Activated CD4-positive, alpha-beta memory T cell treated with anti-CD3 and anti-CD28 coated beads, Interleukin-2, amount 10 ng/mL, durations not matched to agents 7 days and 5 days (primary cell): ENCODE results near the gene EMILIN1. TPM values are rescaled to one million over a fixed set of nuclear protein-coding genes. Genes with fewer than 3 reads are reported as not detected.

Experiments used
- CTCF ChIA-PET: fragments of 350-600 bp; sonication (Branson Sonifier 250); formaldehyde crosslinking; loops from one replicate; lab custom pipeline; 2021; ENCODE audit warnings: antibody characterized with exemption, inconsistent platforms; lab: Charles Lee
- POLR2A ChIA-PET: fragments of 350-600 bp; sonication (Branson Sonifier 250); formaldehyde crosslinking; loops from one replicate; lab custom pipeline; 2021; ENCODE audit warnings: antibody characterized with exemption; lab: Charles Lee
- DNase-seq: peaks from one replicate; pipeline ENCODE4 v3.0.0-alpha.2; 2020
- H3K27ac Mint-ChIP-seq: one replicate; pipeline ENCODE4 v1.8.0; 2021; ENCODE audit warnings: mild to moderate bottlenecking, mixed read lengths
- H3K27me3 Mint-ChIP-seq: one replicate; pipeline ENCODE4 v1.8.0; 2021; ENCODE audit warnings: mixed read lengths
- H3K36me3 Mint-ChIP-seq: one replicate; pipeline ENCODE4 v1.8.0; 2021; ENCODE audit warnings: low read depth, mixed read lengths
- H3K4me1 Mint-ChIP-seq: one replicate; pipeline ENCODE4 v1.8.0; 2021; ENCODE audit warnings: mixed read lengths
- H3K4me3 Mint-ChIP-seq: one replicate; pipeline ENCODE4 v1.8.0; 2021; ENCODE audit warnings: mild to moderate bottlenecking, mixed read lengths
- H3K9me3 Mint-ChIP-seq: one replicate; pipeline ENCODE4 v1.8.0; 2021; ENCODE audit warnings: mixed read lengths
- total RNA-seq, 2 experiments: library from RNA; stranded (reverse); gene quantifications; one replicate each; pipeline ENCODE4 v1.2.3, GENCODE V29; 2021

EMILIN1 gene
- total RNA-seq, 2 experiments from 2014 or later = 0.70 to 0.78 TPM

DNA sequence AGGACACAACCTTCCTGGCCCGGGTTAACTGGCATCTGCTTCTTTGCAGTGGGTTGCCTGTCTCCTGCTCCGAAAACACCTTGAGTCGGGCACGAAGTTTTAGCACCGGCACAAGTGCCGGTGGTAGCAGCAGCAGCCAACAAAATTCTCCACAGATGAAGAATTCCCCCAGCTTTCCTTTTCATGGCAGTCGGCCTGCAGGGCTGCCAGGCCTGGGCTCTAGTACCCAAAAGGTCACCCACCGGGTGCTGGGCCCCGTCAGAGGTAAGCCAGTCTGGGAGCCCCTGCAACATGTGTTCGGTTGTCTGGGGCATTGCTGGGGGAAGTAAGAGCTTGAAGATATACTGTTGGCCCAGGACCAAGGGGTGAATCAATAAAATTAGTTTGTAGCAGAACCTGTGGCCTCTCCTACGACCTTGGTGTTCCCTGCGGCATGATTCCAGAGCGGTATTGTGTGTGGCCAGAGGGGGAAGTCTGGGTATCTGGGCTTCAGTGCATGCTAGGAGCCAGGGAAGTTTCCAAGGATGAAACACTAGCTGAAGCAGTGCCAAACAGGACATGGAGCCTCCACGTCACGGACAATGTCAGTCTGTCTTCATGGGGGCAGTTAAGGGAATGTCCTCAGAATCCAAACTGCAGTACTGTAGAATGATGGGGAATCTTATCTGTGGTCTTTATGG is 19.1 kb upstream of the EMILIN1 start:
- H3K27me3 Mint-ChIP-seq = no peaks in the 10 kb centered on the region
- no peak overlapping the region for H3K27ac Mint-ChIP-seq
- DNase-seq = no peak
- H3K4me3 Mint-ChIP-seq = no peak overlapping the region
- H3K36me3 Mint-ChIP-seq = peaks cover 58% of the 10 kb centered on the region
- H3K9me3 Mint-ChIP-seq = no peaks in the 10 kb centered on the region
- CTCF ChIA-PET = interaction anchor here (1.0 to 1.7 kb wide), 3 partner anchors 12 to 244 kb away, joined by 3 to 6 read pairs (median 4); partner anchors contain the start of gene OST4
- peaks cover 3% of the 10 kb centered on the region for H3K4me1 Mint-ChIP-seq
- POLR2A ChIA-PET = interaction anchor here (0.9 to 12.8 kb wide), 4 partner anchors 9 to 24 kb away, joined by 3 to 196 read pairs (median 19); partner anchors contain the start of genes AGBL5 and OST4

GRCh38 chr2:27060323-27060722 is 18.1 kb upstream of the EMILIN1 start:
- Mint-ChIP-seq H3K4me1 (peaks cover 3% of the 10 kb centered on the region), H3K27ac (no peak overlapping the region), H3K36me3 (peaks cover 57% of the 10 kb centered on the region), H3K9me3 (no peaks in the 10 kb centered on the region), H3K27me3 (no peaks in the 10 kb centered on the region), H3K4me3 (no peak overlapping the region)
- DNase-seq = no peak
- ChIA-PET POLR2A (interaction anchor here (6.2 to 12.8 kb wide), 2 partner anchors 10 kb away, joined by 35 to 196 read pairs; partner anchors contain the start of genes AGBL5 and OST4), CTCF (interaction anchor here (0.7 to 1.7 kb wide), 4 partner anchors 11 to 243 kb away, joined by 3 to 6 read pairs (median 4); partner anchors contain the start of gene OST4)

GRCh38 chr2:27065128-27065527 is 13.3 kb upstream of the EMILIN1 start:
- ChIA-PET POLR2A (interaction anchor here (1.1 to 10.7 kb wide), 2 partner anchors 11 to 103 kb away, joined by 3 to 196 read pairs; partner anchors contain the start of gene AGBL5), CTCF (interaction anchor here (0.6 kb wide), 1 partner anchor 319 kb away, joined by 3 read pairs; no protein-coding TSS in a partner anchor)
- no peaks in the 10 kb centered on the region for H3K27me3 Mint-ChIP-seq
- H3K27ac Mint-ChIP-seq = no peak overlapping the region
- H3K9me3 Mint-ChIP-seq = no peaks in the 10 kb centered on the region
- H3K36me3 Mint-ChIP-seq = peaks cover 60% of the 10 kb centered on the region
- DNase-seq = no peak
- no peak overlapping the region for H3K4me3 Mint-ChIP-seq
- peaks cover 31% of the 10 kb centered on the region for H3K4me1 Mint-ChIP-seq

- Mint-ChIP-seq H3K36me3 (peaks cover 60% of the 10 kb centered on the region), H3K27me3 (no peaks in the 10 kb centered on the region), H3K4me1 (peaks cover 46% of the 10 kb centered on the region), H3K4me3 (no peak overlapping the region), H3K9me3 (no peaks in the 10 kb centered on the region), H3K27ac (no peak overlapping the region)
- ChIA-PET POLR2A (interaction anchor here (3.2 to 10.7 kb wide), 2 partner anchors 13 to 15 kb away, joined by 15 to 196 read pairs; partner anchors contain the start of gene AGBL5), CTCF (no interaction called here)
- no peak for DNase-seq
These were observed 11.0 kb upstream of the EMILIN1 start for GRCh38 chr2:27067385-27067784.

DNA sequence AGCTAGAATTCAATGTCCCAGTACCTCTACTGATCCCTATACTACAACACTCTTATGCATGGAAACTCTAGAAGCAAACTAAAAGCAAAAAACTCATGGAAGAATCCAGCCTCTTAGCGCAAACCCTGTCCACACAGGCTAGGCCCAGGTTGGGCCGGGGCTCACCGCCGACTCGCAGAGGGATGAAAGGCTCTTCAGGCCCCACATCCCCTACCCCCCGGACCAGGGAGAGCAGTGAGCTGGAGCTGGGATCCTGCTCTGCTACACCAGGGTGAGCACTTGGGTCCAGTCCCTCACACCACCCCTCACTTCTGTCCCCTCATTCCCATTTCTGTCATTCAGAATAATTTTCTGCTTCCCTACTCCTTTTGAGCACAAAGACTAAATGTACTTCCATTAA is 9.0 kb upstream of the EMILIN1 start:
- H3K36me3 Mint-ChIP-seq = peaks cover 46% of the 10 kb centered on the region
- CTCF ChIA-PET = no interaction called here
- H3K4me3 Mint-ChIP-seq = peak overlapping the region; percentile 99
- peaks cover 59% of the 10 kb centered on the region for H3K4me1 Mint-ChIP-seq
- H3K9me3 Mint-ChIP-seq = no peaks in the 10 kb centered on the region
- H3K27me3 Mint-ChIP-seq = no peaks in the 10 kb centered on the region
- POLR2A ChIA-PET = interaction anchor here (3.2 to 10.7 kb wide), 2 partner anchors 13 to 15 kb away, joined by 15 to 196 read pairs; partner anchors contain the start of gene AGBL5
- DNase-seq = no peak
- peak overlapping the region; percentile 58 for H3K27ac Mint-ChIP-seq

GRCh38 chr2:27069961-27070618 is 8.3 kb upstream of the EMILIN1 start:
- H3K4me1 Mint-ChIP-seq = peaks cover 65% of the 10 kb centered on the region
- peaks cover 41% of the 10 kb centered on the region for H3K36me3 Mint-ChIP-seq
- H3K9me3 Mint-ChIP-seq = no peaks in the 10 kb centered on the region
- H3K27me3 Mint-ChIP-seq = no peaks in the 10 kb centered on the region
- ChIA-PET CTCF (interaction anchor here (3.4 kb wide), 1 partner anchor 11 kb away, joined by 11 read pairs; no protein-coding TSS in a partner anchor), POLR2A (interaction anchor here (3.2 to 10.7 kb wide), 3 partner anchors 12 to 16 kb away, joined by 15 to 196 read pairs (median 125); partner anchors contain the start of genes AGBL5 and KHK)
- no peak for DNase-seq
- peak overlapping the region; percentile 95 for H3K27ac Mint-ChIP-seq
- H3K4me3 Mint-ChIP-seq = peak overlapping the region; percentile 99

GRCh38 chr2:27070653-27071276 is 7.7 kb upstream of the EMILIN1 start:
- Mint-ChIP-seq H3K27me3 (no peaks in the 10 kb centered on the region), H3K4me3 (peak overlapping the region; percentile 99), H3K36me3 (peaks cover 36% of the 10 kb centered on the region), H3K27ac (peak overlapping the region; percentile 95), H3K9me3 (no peaks in the 10 kb centered on the region), H3K4me1 (peaks cover 70% of the 10 kb centered on the region)
- ChIA-PET POLR2A (interaction anchor here (0.8 to 10.7 kb wide), 15 partner anchors 9 to 299 kb away, joined by 3 to 196 read pairs (median 4); partner anchors contain the start of genes AGBL5, ATRAID, KHK and PREB), CTCF (interaction anchor here (0.7 to 3.4 kb wide), 10 partner anchors 10 to 63 kb away, joined by 3 to 11 read pairs (median 4); partner anchors contain the start of genes AGBL5 and KHK)
- no peak for DNase-seq

- Mint-ChIP-seq H3K27me3 (no peaks in the 10 kb centered on the region), H3K4me3 (peak within 1 kb of the TSS; percentile 99), H3K36me3 (peaks cover 31% of the 10 kb centered on the region), H3K4me1 (peaks cover 73% of the 10 kb centered on the region), H3K27ac (peak within 1 kb of the TSS; percentile 95), H3K9me3 (no peaks in the 10 kb centered on the region)
- DNase-seq = peak; percentile 93
- POLR2A ChIA-PET = interaction anchor here (0.8 to 10.7 kb wide), 17 partner anchors 9 to 357 kb away, joined by 3 to 196 read pairs (median 4); partner anchors contain the start of genes AGBL5, ATRAID, KHK and NRBP1
- CTCF ChIA-PET = interaction anchor here (0.7 to 3.4 kb wide), 10 partner anchors 10 to 62 kb away, joined by 3 to 11 read pairs (median 4); partner anchors contain the start of genes AGBL5 and KHK
These were observed 7.0 kb upstream of the EMILIN1 start, which contains the start of gene OST4 for GRCh38 chr2:27071277-27071989. TSS of gene OST4 (minus strand) at chr2:27071654.

- ChIA-PET CTCF (interaction anchor here (0.9 to 3.4 kb wide), 10 partner anchors 9 to 110 kb away, joined by 3 to 11 read pairs (median 5); partner anchors contain the start of genes AGBL5 and KHK), POLR2A (interaction anchor here (0.8 to 10.7 kb wide), 15 partner anchors 8 to 356 kb away, joined by 3 to 196 read pairs (median 5); partner anchors contain the start of genes AGBL5, KHK, NRBP1 and PREB)
- Mint-ChIP-seq H3K9me3 (no peaks in the 10 kb centered on the region), H3K27ac (peak overlapping the region; percentile 79), H3K4me3 (peak overlapping the region; percentile 78), H3K27me3 (no peaks in the 10 kb centered on the region), H3K36me3 (peaks cover 31% of the 10 kb centered on the region), H3K4me1 (peaks cover 78% of the 10 kb centered on the region)
- no peak for DNase-seq
These were observed 6.2 kb upstream of the EMILIN1 start for GRCh38 chr2:27071990-27072830.

- no peaks in the 10 kb centered on the region for H3K9me3 Mint-ChIP-seq
- CTCF ChIA-PET = interaction anchor here (0.9 to 3.4 kb wide), 3 partner anchors 8 to 111 kb away, joined by 3 to 11 read pairs (median 10); partner anchors contain the start of gene AGBL5
- H3K4me1 Mint-ChIP-seq = peaks cover 78% of the 10 kb centered on the region
- peaks cover under 1% of the 10 kb centered on the region for H3K27me3 Mint-ChIP-seq
- POLR2A ChIA-PET = interaction anchor here (0.7 to 10.7 kb wide), 7 partner anchors 9 to 356 kb away, joined by 3 to 196 read pairs (median 10); partner anchors contain the start of genes AGBL5, KHK, NRBP1 and PREB
- H3K36me3 Mint-ChIP-seq = peaks cover 28% of the 10 kb centered on the region
- H3K27ac Mint-ChIP-seq = peak overlapping the region; percentile 45
- peak overlapping the region; percentile 61 for H3K4me3 Mint-ChIP-seq
- DNase-seq = no peak
These were observed 5.5 kb upstream of the EMILIN1 start for GRCh38 chr2:27072920-27073319.
